ENCODE measurements around the gene CRISPLD2. TPM values are rescaled to one million over a fixed set of nuclear protein-coding genes. Genes with fewer than 3 reads are reported as not detected.

CRISPLD2 gene, protein sequence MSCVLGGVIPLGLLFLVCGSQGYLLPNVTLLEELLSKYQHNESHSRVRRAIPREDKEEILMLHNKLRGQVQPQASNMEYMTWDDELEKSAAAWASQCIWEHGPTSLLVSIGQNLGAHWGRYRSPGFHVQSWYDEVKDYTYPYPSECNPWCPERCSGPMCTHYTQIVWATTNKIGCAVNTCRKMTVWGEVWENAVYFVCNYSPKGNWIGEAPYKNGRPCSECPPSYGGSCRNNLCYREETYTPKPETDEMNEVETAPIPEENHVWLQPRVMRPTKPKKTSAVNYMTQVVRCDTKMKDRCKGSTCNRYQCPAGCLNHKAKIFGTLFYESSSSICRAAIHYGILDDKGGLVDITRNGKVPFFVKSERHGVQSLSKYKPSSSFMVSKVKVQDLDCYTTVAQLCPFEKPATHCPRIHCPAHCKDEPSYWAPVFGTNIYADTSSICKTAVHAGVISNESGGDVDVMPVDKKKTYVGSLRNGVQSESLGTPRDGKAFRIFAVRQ
- total RNA-seq (2022; extraction: Qiagen RNA extraction): 3.1 to 4.2 TPM (median 3.5 TPM) in 5 replicates

DNA sequence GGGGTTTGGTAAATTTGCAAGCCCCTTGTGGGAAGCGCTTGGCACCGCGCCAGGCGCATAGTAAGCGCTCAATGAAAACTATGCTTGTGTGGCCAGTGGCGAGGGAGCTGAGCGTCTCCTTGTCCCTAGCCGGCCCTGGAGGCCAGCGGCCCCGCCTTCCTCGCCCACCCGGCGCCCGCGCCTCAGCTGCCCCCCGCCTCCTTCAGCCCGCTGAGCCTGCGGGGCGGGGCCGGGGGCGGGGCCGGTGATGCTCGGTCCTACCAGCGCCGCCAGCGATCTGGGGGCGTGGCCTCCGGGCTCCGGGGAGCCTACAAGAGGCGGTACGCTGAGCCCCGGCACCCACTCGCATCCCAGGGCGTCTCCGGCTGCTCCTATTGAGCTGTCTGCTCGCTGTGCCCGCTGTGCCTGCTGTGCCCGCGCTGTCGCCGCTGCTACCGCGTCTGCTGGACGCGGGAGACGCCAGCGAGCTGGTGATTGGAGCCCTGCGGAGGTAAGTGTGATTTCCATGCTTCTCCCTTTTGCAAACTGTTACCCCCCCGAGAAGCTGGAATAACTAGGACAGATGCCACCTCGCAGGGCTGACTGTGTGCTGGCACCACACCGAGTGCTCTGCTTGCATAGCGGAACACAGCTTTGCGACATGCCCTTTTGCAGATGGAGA lies at the start of gene CRISPLD2:
Gene CRISPLD2 (plus strand): TSS at position 342 of the 661 bp plus-strand sequence. CDS start 18,511 bp downstream, outside the sequence.

Other genes starting within 250 kb of the CRISPLD2 start
- 402 to 538 TPM (median 488 TPM) in 5 replicates for gene COTL1, start 201.9 kb upstream of the CRISPLD2 start, total RNA-seq (2022; extraction: Qiagen RNA extraction)
- gene KLHL36, start 171.5 kb upstream of the CRISPLD2 start, total RNA-seq (2022; extraction: Qiagen RNA extraction): 18.5 to 25.9 TPM (median 24.2 TPM) in 5 replicates
- 72.5 to 89.8 TPM (median 74.3 TPM) in 5 replicates for gene USP10, start 120.0 kb upstream of the CRISPLD2 start, total RNA-seq (2022; extraction: Qiagen RNA extraction)
- 71.3 to 82.6 TPM (median 80.7 TPM) in 5 replicates for gene ZDHHC7, start 191.6 kb downstream of the CRISPLD2 start, total RNA-seq (2022; extraction: Qiagen RNA extraction)
- 2.1 to 2.6 TPM (median 2.5 TPM) in 5 replicates for gene KIAA0513, start 207.8 kb downstream of the CRISPLD2 start, total RNA-seq (2022; extraction: Qiagen RNA extraction)